Epithelial cell of proximal tubule (primary cell): ENCODE results near the gene TTC28. TPM values are rescaled to one million over a fixed set of nuclear protein-coding genes. Genes with fewer than 3 reads are reported as not detected.

ENCODE experiments used
- DNase-seq: peaks from one replicate; pipeline ENCODE4 v3.0.0-alpha.2; 2011; ENCODE audit warnings: low read depth
- H3K4me3 ChIP-seq: 2 replicates; pipeline ENCODE4 v1.5.1; 2011; ENCODE audit warnings: low read depth, mild to moderate bottlenecking, low read length
- CTCF ChIP-seq: conservative IDR thresholded peaks from 2 replicates; pipeline ENCODE4 v1.5.1; 2012; ENCODE audit warnings: low read depth, mild to moderate bottlenecking, low read length
- total RNA-seq: library from RNA; depleted of rRNA; stranded (reverse); fragments of >200 nt; gene quantifications from 2 replicates; pipeline ENCODE4 v1.2.3, GENCODE V29; 2015

The TTC28 gene
- total RNA-seq, 1 donor from 2014 or later = 3.7 TPM

- TF ChIP-seq CTCF = no peak
- no peak for DNase-seq
- H3K4me3 ChIP-seq = no peak overlapping the region
Observed at GRCh38 chr22:27998511-27999410, 680.9 kb downstream of the TTC28 start.

GRCh38 chr22:27997538-27997937 is 682.1 kb downstream of the TTC28 start:
- no peak for DNase-seq
- no peak for TF ChIP-seq CTCF
- H3K4me3 ChIP-seq = no peak overlapping the region

GRCh38 chr22:27996981-27997380 is 682.7 kb downstream of the TTC28 start:
- TF ChIP-seq CTCF = no peak
- DNase-seq = no peak
- H3K4me3 ChIP-seq = no peak overlapping the region

- H3K4me3 ChIP-seq = no peak overlapping the region
- no peak for TF ChIP-seq CTCF
- DNase-seq = no peak
Observed at GRCh38 chr22:27996529-27996925, 683.1 kb downstream of the TTC28 start.

- H3K4me3 ChIP-seq = no peak overlapping the region
- no peak for TF ChIP-seq CTCF
- DNase-seq = no peak
Observed at GRCh38 chr22:27995801-27996528, 683.7 kb downstream of the TTC28 start.

GRCh38 chr22:27994481-27995331 is 684.9 kb downstream of the TTC28 start:
- H3K4me3 ChIP-seq = no peak overlapping the region
- TF ChIP-seq CTCF = no peak
- no peak for DNase-seq
